ENCODE data around the gene AKR1C1.
"Not testable (repeated sequence)": the region's sequence is repeated elsewhere in the genome, so short reads cannot be mapped to it uniquely, and the experiment has no call there.

The AKR1C1 gene

DNA sequence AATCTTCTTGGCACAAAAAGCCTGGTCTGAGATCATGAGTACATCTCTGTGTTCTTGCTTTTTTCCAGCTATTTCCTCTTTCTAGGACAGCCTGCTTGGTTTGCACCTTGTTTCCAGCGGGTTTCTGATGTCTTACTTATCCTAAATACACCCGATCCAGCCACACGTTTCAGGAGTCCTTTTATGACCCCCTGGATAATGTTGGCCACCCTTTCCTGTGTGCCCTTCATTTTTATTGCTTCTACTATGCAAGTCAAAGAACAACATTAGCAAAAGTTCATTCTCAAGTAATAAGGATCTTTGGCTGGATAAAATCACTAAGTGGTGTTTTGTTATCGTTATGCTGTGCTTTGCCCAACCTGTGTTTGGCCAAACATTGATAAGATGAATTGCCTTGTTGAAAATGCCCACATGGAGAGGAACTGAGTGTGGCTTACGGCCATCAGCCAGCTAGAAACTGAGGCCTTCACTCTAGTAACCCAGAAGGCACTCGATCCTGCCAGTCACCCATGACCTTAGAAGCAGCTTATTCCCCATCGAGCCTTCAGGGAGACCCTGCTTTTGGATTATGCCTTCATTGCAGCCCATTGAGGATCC is 28.7 kb upstream of the AKR1C1 start:
- Histone ChIP-seq H3K4me1 (ENCODE audit: control insufficient read depth, low read length) (no peaks in the 10 kb centered on the region), H3K4me3 (ENCODE audit: low read length) (no peak overlapping the region), H3K9me3 (ENCODE audit: control insufficient read depth, insufficient read depth, low read length) (no peaks in the 10 kb centered on the region), H3K27ac (ENCODE audit: low read depth, low read length) (no peak overlapping the region), H3K79me2 (ENCODE audit: control insufficient read depth, low read length) (no peaks in the 10 kb centered on the region), H3K9me2 (replicated peaks; ENCODE audit: control insufficient read depth, low read length) (no peaks in the 10 kb centered on the region), H4K20me1 (ENCODE audit: control insufficient read depth, insufficient read depth, low read depth, low read length) (no peaks in the 10 kb centered on the region), H3K27me3 (ENCODE audit: control insufficient read depth, low read length) (no peaks in the 10 kb centered on the region), H3K4me2 (ENCODE audit: low read length) (no peak overlapping the region), H3F3A (ENCODE audit: control insufficient read depth, insufficient read depth) (no peaks in the 10 kb centered on the region), H3K36me3 (ENCODE audit: control insufficient read depth, low read length) (no peaks in the 10 kb centered on the region)
- TF ChIP-seq, protein P1, sequence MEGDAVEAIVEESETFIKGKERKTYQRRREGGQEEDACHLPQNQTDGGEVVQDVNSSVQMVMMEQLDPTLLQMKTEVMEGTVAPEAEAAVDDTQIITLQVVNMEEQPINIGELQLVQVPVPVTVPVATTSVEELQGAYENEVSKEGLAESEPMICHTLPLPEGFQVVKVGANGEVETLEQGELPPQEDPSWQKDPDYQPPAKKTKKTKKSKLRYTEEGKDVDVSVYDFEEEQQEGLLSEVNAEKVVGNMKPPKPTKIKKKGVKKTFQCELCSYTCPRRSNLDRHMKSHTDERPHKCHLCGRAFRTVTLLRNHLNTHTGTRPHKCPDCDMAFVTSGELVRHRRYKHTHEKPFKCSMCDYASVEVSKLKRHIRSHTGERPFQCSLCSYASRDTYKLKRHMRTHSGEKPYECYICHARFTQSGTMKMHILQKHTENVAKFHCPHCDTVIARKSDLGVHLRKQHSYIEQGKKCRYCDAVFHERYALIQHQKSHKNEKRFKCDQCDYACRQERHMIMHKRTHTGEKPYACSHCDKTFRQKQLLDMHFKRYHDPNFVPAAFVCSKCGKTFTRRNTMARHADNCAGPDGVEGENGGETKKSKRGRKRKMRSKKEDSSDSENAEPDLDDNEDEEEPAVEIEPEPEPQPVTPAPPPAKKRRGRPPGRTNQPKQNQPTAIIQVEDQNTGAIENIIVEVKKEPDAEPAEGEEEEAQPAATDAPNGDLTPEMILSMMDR (IDR thresholded peaks at IDR 0.05; ENCODE audit: low read depth, low read length, poor library complexity, severe bottlenecking) = no peak
- no peak for TF ChIP-seq EZH2phosphoT487 (IDR thresholded peaks at IDR 0.05; ENCODE audit: borderline replicate concordance, low read length)

DNA sequence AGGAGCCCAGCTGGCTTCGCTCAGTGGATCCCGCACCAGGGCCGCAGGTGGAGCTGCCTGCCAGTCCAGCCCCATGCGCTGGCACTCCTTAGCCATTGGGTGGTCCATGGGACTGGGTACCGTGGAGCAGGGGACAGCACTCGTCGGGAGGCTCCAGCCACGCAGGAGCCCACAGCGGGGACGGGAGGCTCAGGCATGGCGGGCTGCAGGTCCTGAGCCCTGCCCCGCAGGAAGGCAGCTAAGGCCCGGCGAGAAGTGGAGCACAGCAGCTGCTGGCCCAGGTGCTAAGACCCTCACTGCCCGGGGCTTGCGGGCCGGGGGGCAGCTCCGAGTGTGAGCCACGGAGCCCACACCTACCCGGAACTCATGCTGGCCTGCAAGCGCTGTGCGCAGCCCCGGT is 25.9 kb upstream of the AKR1C1 start:
- H3K9me2 ChIP-seq (replicated peaks; ENCODE audit: control insufficient read depth, low read length) = no peaks in the 10 kb centered on the region
- H3K27ac ChIP-seq (ENCODE audit: low read depth, low read length) = no peak overlapping the region
- H3K36me3 ChIP-seq (ENCODE audit: control insufficient read depth, low read length) = no peaks in the 10 kb centered on the region
- no peaks in the 10 kb centered on the region for H3K4me1 ChIP-seq (ENCODE audit: control insufficient read depth, low read length)
- H3F3A ChIP-seq (ENCODE audit: control insufficient read depth, insufficient read depth) = no peaks in the 10 kb centered on the region
- no peaks in the 10 kb centered on the region for H3K79me2 ChIP-seq (ENCODE audit: control insufficient read depth, low read length)
- TF ChIP-seq EZH2phosphoT487 (IDR thresholded peaks at IDR 0.05; ENCODE audit: borderline replicate concordance, low read length) = no peak
- TF ChIP-seq, protein P1 (IDR thresholded peaks at IDR 0.05; ENCODE audit: low read depth, low read length, poor library complexity, severe bottlenecking) = no peak
- H3K9me3 ChIP-seq (ENCODE audit: control insufficient read depth, insufficient read depth, low read length) = no peaks in the 10 kb centered on the region
- no peak overlapping the region for H3K4me3 ChIP-seq (ENCODE audit: low read length)
- H4K20me1 ChIP-seq (ENCODE audit: control insufficient read depth, insufficient read depth, low read depth, low read length) = no peaks in the 10 kb centered on the region
- no peak overlapping the region for H3K4me2 ChIP-seq (ENCODE audit: low read length)
- H3K27me3 ChIP-seq (ENCODE audit: control insufficient read depth, low read length) = no peaks in the 10 kb centered on the region

DNA sequence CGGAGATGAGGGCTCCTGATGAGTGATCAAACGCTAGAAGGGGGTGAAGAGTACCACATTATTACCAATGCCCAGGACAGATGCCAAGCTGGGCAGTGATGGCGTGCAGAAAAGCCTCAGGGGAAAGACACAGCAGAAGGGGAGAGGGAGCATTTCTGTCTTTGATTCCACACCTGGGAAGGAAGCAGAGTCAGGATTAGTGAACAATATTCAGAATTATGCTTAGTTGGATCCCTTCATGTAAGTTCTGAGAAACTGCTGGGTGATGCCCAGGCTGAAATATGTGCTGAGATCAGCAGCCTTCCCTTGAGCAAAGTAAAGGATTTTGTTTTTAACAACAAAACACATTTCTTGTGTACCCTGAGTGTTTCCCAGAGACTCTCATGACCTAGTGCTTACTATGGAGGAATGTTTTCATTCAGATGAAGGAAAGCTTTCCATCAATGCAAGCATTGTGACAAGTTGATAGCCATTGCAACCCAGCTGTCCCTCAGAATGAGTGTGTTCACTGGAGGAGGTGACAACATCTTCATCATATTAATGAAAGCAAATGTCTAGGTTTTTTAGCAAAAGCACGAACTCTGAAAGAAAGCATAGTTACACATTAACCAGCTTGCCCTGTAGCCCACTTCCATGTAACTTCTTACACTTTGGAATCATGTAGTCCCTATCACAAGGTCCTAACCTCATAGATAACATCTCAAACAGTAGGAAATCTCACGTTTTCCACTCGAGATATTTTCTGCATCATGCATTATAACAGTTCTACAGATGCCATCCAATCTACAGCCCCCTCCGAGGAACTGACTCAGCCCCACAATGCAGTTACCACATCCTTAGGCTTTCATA is 23.8 kb upstream of the AKR1C1 start:
- Histone ChIP-seq H3K4me2 (ENCODE audit: low read length) (no peak overlapping the region), H3K27ac (ENCODE audit: low read depth, low read length) (no peak overlapping the region), H3K36me3 (ENCODE audit: control insufficient read depth, low read length) (no peaks in the 10 kb centered on the region), H3K4me3 (ENCODE audit: low read length) (no peak overlapping the region), H3K79me2 (ENCODE audit: control insufficient read depth, low read length) (no peaks in the 10 kb centered on the region), H3F3A (ENCODE audit: control insufficient read depth, insufficient read depth) (no peaks in the 10 kb centered on the region), H3K27me3 (ENCODE audit: control insufficient read depth, low read length) (no peaks in the 10 kb centered on the region), H4K20me1 (ENCODE audit: control insufficient read depth, insufficient read depth, low read depth, low read length) (no peaks in the 10 kb centered on the region), H3K4me1 (ENCODE audit: control insufficient read depth, low read length) (no peaks in the 10 kb centered on the region), H3K9me3 (ENCODE audit: control insufficient read depth, insufficient read depth, low read length) (no peaks in the 10 kb centered on the region), H3K9me2 (replicated peaks; ENCODE audit: control insufficient read depth, low read length) (no peaks in the 10 kb centered on the region)
- TF ChIP-seq, protein P1 (IDR thresholded peaks at IDR 0.05; ENCODE audit: low read depth, low read length, poor library complexity, severe bottlenecking) = no peak
- no peak for TF ChIP-seq EZH2phosphoT487 (IDR thresholded peaks at IDR 0.05; ENCODE audit: borderline replicate concordance, low read length)

DNA sequence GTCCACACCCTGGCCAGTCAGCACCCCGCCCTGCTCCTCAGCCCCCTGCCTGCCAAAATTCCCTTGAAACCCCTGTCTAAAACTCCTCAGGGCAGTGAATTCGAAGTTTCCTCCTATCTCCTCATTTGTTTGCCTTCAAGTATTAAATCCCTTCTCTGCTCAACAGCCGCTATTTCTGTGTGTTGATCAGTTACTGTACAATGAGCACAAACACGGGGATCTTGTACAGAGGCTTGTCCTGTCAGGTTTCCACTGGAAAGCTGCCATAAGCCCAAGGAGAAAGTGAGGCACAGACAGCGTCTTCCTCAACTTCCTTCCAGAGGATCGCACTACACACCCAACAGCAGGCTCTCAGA is 23.2 kb upstream of the AKR1C1 start:
- H3K9me2 ChIP-seq (replicated peaks; ENCODE audit: control insufficient read depth, low read length); H3K27ac ChIP-seq (ENCODE audit: low read depth, low read length); H3K79me2 ChIP-seq (ENCODE audit: control insufficient read depth, low read length); H3K27me3 ChIP-seq (ENCODE audit: control insufficient read depth, low read length); H4K20me1 ChIP-seq (ENCODE audit: control insufficient read depth, insufficient read depth, low read depth, low read length); H3K4me2 ChIP-seq (ENCODE audit: low read length); H3K4me1 ChIP-seq (ENCODE audit: control insufficient read depth, low read length); H3F3A ChIP-seq (ENCODE audit: control insufficient read depth, insufficient read depth); H3K4me3 ChIP-seq (ENCODE audit: low read length); H3K36me3 ChIP-seq (ENCODE audit: control insufficient read depth, low read length); H3K9me3 ChIP-seq (ENCODE audit: control insufficient read depth, insufficient read depth, low read length): not testable (repeated sequence)

DNA sequence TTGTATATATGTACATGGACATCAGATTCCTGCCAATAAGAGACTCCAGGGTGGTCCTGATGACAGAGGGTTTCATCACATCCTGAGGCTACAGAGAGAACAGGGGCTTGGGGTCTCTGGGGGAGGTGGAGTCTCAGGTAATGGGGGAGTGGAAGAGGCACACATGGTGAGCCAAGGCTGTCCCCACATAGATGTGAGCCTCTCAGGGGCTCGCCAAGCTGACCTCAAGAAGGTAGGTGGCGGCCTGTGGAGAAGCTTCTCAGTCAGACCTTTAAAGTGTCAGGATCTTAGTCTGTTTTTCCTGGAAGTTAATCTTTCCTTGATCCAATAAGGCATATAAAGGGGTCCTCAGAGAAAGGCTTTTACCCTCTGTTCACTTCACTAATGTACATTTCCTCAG is 22.3 kb upstream of the AKR1C1 start:
- not testable (repeated sequence) for H3K36me3 ChIP-seq (ENCODE audit: control insufficient read depth, low read length); H3K9me2 ChIP-seq (replicated peaks; ENCODE audit: control insufficient read depth, low read length); H3K79me2 ChIP-seq (ENCODE audit: control insufficient read depth, low read length); H4K20me1 ChIP-seq (ENCODE audit: control insufficient read depth, insufficient read depth, low read depth, low read length); H3F3A ChIP-seq (ENCODE audit: control insufficient read depth, insufficient read depth); H3K9me3 ChIP-seq (ENCODE audit: control insufficient read depth, insufficient read depth, low read length); H3K27me3 ChIP-seq (ENCODE audit: control insufficient read depth, low read length); H3K4me3 ChIP-seq (ENCODE audit: low read length); H3K27ac ChIP-seq (ENCODE audit: low read depth, low read length); H3K4me2 ChIP-seq (ENCODE audit: low read length); H3K4me1 ChIP-seq (ENCODE audit: control insufficient read depth, low read length)

Measured in DOHH2 (cell line).